WTC11 (cell line): ENCODE data around the gene NRIP2. TPM values are rescaled to one million over a fixed set of nuclear protein-coding genes. Genes with fewer than 3 reads are reported as not detected.

Experiments
- ATAC-seq: fragments of 200-7000 bp; cut with Tn5 transposase; 2 replicates; pipeline ENCODE4 v1.10.0; 2021; ENCODE audit warnings: mild to moderate bottlenecking, moderate library complexity
- CTCF ChIA-PET: fragments of 300-600 bp; sonication (Branson Sonifier 250); formaldehyde crosslinking; loops from one replicate; lab custom pipeline; 2021; ENCODE audit warnings: antibody characterized with exemption; lab: Charles Lee
- POLR2A ChIA-PET: fragments of 350-600 bp; sonication (Branson Sonifier 250); formaldehyde crosslinking; loops from one replicate; lab custom pipeline; 2021; ENCODE audit warnings: antibody characterized with exemption; lab: Charles Lee
- DNase-seq: peaks from one replicate; pipeline ENCODE4 v3.0.0; 2021; ENCODE audit warnings: low spot score
- H3K27ac Mint-ChIP-seq: 2 replicates; pipeline ENCODE4 v1.8.0; 2021; ENCODE audit warnings: mixed read lengths
- H3K27me3 Mint-ChIP-seq: 2 replicates; pipeline ENCODE4 v1.8.0; 2021; ENCODE audit warnings: low read depth, mild to moderate bottlenecking, moderate library complexity, mixed read lengths
- H3K36me3 Mint-ChIP-seq: 2 replicates; pipeline ENCODE4 v1.8.0; 2021; ENCODE audit warnings: mixed read lengths
- H3K4me1 Mint-ChIP-seq: 2 replicates; pipeline ENCODE4 v1.8.0; 2022; ENCODE audit warnings: mixed read lengths
- H3K4me3 Mint-ChIP-seq: 2 replicates; pipeline ENCODE4 v1.8.0; 2021; ENCODE audit warnings: mild to moderate bottlenecking, moderate library complexity, mixed read lengths
- H3K9me3 Mint-ChIP-seq: 2 replicates; pipeline ENCODE4 v1.8.0; 2021; ENCODE audit warnings: mixed read lengths
- CREM ChIP-seq: sonication (generic); formaldehyde crosslinking; IDR thresholded peaks from 2 replicates; pipeline ENCODE4 v1.8.1; 2022; ENCODE audit warnings: mild to moderate bottlenecking, missing genetic modification reagents, moderate library complexity
- CTCF ChIP-seq: fragments of 200-600 bp; IDR thresholded peaks from 2 replicates; pipeline ENCODE4 v1.8.0; 2022; ENCODE audit warnings: antibody characterized with exemption
- EMX1 ChIP-seq: fragments of 250-450 bp; sonication (Bioruptor Pico); IDR thresholded peaks from 2 replicates; pipeline ENCODE4 v1.8.0; 2021; ENCODE audit warnings: mild to moderate bottlenecking
- ESRRA ChIP-seq: sonication (generic); formaldehyde crosslinking; IDR thresholded peaks from 2 replicates; pipeline ENCODE4 v1.8.1; 2022; ENCODE audit warnings: mild to moderate bottlenecking, missing genetic modification reagents, borderline replicate concordance
- ETV6 ChIP-seq: sonication (generic); formaldehyde crosslinking; IDR thresholded peaks from 2 replicates; pipeline ENCODE4 v1.8.1; 2022; ENCODE audit warnings: mild to moderate bottlenecking, missing genetic modification reagents
- FOXK1 ChIP-seq: sonication (generic); formaldehyde crosslinking; IDR thresholded peaks from 2 replicates; pipeline ENCODE4 v1.8.0; 2022; ENCODE audit warnings: mild to moderate bottlenecking, moderate library complexity, missing genetic modification reagents
- HMGXB4 ChIP-seq: sonication (generic); formaldehyde crosslinking; IDR thresholded peaks from 2 replicates; pipeline ENCODE4 v1.8.1; 2023; ENCODE audit warnings: mild to moderate bottlenecking, moderate library complexity, missing genetic modification reagents
- JAZF1 ChIP-seq: fragments of 250-450 bp; sonication (Bioruptor Pico); IDR thresholded peaks from 2 replicates; pipeline ENCODE4 v1.9.0; 2021; ENCODE audit warnings: moderate library complexity, mild to moderate bottlenecking, inconsistent platforms
- MYBL2 ChIP-seq: sonication (generic); formaldehyde crosslinking; IDR thresholded peaks from 2 replicates; pipeline ENCODE4 v1.8.1; 2023; ENCODE audit warnings: mild to moderate bottlenecking, moderate library complexity, missing genetic modification reagents
- NR2C2 ChIP-seq: sonication (generic); formaldehyde crosslinking; IDR thresholded peaks from 2 replicates; pipeline ENCODE4 v1.8.0; 2022; ENCODE audit warnings: mild to moderate bottlenecking, missing genetic modification reagents
- PREB ChIP-seq: sonication (generic); formaldehyde crosslinking; IDR thresholded peaks from 2 replicates; pipeline ENCODE4 v1.8.1; 2022; ENCODE audit warnings: mild to moderate bottlenecking, missing genetic modification reagents, moderate library complexity, borderline replicate concordance
- STAT6 ChIP-seq: sonication (generic); formaldehyde crosslinking; conservative IDR thresholded peaks from 2 replicates; pipeline ENCODE4 v1.8.1; 2023; ENCODE audit warnings: mild to moderate bottlenecking, low read depth, missing genetic modification reagents, moderate library complexity
- TEAD4 ChIP-seq: sonication (generic); formaldehyde crosslinking; IDR thresholded peaks from 2 replicates; pipeline ENCODE4 v1.8.0; 2022; ENCODE audit warnings: mild to moderate bottlenecking, missing genetic modification reagents
- ZNF121 ChIP-seq: sonication (generic); formaldehyde crosslinking; IDR thresholded peaks from 2 replicates; pipeline ENCODE4 v1.8.0; 2023; ENCODE audit warnings: missing genetic modification reagents
- total RNA-seq: library from RNA; stranded (reverse); gene quantifications from 3 replicates; pipeline ENCODE4 v1.2.3, GENCODE V29; 2021
- TF ChIP-seq, protein P1 (sequence below): sonication (generic); formaldehyde crosslinking; IDR thresholded peaks from 2 replicates; pipeline ENCODE4 v1.8.1; 2022; ENCODE audit warnings: low read depth, mild to moderate bottlenecking, moderate library complexity, missing genetic modification reagents, borderline replicate concordance
- TF ChIP-seq, protein P2 (sequence below): sonication (generic); formaldehyde crosslinking; IDR thresholded peaks from 2 replicates; pipeline ENCODE4 v1.8.1; 2023; ENCODE audit warnings: mild to moderate bottlenecking, missing genetic modification reagents, borderline replicate concordance

Gene NRIP2
- total RNA-seq, 1 experiment from 2014 or later: not detected

GRCh38 chr12:2833327-2833726, 1.5 kb downstream of the NRIP2 start:
- no peak overlapping the region for H3K27ac Mint-ChIP-seq
- CTCF ChIA-PET: interaction anchor here (0.5 to 4.0 kb wide), 5 partner anchors 12 to 325 kb away, joined by 3 to 45 read pairs (median 5); no protein-coding TSS in a partner anchor
- no peak for ATAC-seq

More at GRCh38 chr12:2833327-2833726, 1.5 kb downstream of the NRIP2 start:
- Mint-ChIP-seq H3K27me3 (no peaks in the 10 kb centered on the region; the same call in none of the 2 replicates), H3K36me3 (peaks cover 14% of the 10 kb centered on the region), H3K4me1 (peaks cover 16% of the 10 kb centered on the region), H3K9me3 (no peaks in the 10 kb centered on the region), H3K4me3 (no peak overlapping the region)
- TF ChIP-seq STAT6 (CRISPR knock-in tag) (no peak), ZNF121 (no peak), ETV6 (CRISPR knock-in tag) (no peak), PREB (CRISPR knock-in tag) (no peak), HMGXB4 (no peak), MYBL2 (CRISPR knock-in tag) (no peak), FOXK1 (CRISPR knock-in tag) (no peak), CTCF (no peak), ESRRA (CRISPR knock-in tag) (no peak), EMX1 (no peak), NR2C2 (no peak), CREM (CRISPR knock-in tag) (no peak), JAZF1 (CRISPR knock-in tag) (no peak), TEAD4 (CRISPR knock-in tag) (no peak)
- TF ChIP-seq, protein P1, sequence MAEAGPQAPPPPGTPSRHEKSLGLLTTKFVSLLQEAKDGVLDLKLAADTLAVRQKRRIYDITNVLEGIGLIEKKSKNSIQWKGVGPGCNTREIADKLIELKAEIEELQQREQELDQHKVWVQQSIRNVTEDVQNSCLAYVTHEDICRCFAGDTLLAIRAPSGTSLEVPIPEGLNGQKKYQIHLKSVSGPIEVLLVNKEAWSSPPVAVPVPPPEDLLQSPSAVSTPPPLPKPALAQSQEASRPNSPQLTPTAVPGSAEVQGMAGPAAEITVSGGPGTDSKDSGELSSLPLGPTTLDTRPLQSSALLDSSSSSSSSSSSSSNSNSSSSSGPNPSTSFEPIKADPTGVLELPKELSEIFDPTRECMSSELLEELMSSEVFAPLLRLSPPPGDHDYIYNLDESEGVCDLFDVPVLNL (CRISPR knock-in tag): no peak
- TF ChIP-seq, protein P2, sequence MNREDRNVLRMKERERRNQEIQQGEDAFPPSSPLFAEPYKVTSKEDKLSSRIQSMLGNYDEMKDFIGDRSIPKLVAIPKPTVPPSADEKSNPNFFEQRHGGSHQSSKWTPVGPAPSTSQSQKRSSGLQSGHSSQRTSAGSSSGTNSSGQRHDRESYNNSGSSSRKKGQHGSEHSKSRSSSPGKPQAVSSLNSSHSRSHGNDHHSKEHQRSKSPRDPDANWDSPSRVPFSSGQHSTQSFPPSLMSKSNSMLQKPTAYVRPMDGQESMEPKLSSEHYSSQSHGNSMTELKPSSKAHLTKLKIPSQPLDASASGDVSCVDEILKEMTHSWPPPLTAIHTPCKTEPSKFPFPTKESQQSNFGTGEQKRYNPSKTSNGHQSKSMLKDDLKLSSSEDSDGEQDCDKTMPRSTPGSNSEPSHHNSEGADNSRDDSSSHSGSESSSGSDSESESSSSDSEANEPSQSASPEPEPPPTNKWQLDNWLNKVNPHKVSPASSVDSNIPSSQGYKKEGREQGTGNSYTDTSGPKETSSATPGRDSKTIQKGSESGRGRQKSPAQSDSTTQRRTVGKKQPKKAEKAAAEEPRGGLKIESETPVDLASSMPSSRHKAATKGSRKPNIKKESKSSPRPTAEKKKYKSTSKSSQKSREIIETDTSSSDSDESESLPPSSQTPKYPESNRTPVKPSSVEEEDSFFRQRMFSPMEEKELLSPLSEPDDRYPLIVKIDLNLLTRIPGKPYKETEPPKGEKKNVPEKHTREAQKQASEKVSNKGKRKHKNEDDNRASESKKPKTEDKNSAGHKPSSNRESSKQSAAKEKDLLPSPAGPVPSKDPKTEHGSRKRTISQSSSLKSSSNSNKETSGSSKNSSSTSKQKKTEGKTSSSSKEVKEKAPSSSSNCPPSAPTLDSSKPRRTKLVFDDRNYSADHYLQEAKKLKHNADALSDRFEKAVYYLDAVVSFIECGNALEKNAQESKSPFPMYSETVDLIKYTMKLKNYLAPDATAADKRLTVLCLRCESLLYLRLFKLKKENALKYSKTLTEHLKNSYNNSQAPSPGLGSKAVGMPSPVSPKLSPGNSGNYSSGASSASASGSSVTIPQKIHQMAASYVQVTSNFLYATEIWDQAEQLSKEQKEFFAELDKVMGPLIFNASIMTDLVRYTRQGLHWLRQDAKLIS (CRISPR knock-in tag): no peak
- POLR2A ChIA-PET: no interaction called here
- no peak for DNase-seq
